MG63 (cell line): Measurements from ENCODE around the gene TAAR6. TPM values are rescaled to one million over a fixed set of nuclear protein-coding genes. Genes with fewer than 3 reads are reported as not detected.
"Not testable (repeated sequence)": the region's sequence is repeated elsewhere in the genome, so short reads cannot be mapped to it uniquely, and the experiment has no call there.

Experiments
- DNase-seq: peaks from one replicate; pipeline ENCODE4 v3.0.0-alpha.2; 2020
- H3K27me3 ChIP-seq: fragments of 250-450 bp; sonication (Bioruptor Pico); 2 replicates; pipeline ENCODE4 v1.5.1; 2020; ENCODE audit warnings: mild to moderate bottlenecking, moderate library complexity
- H3K36me3 ChIP-seq: fragments of 250-450 bp; sonication (Bioruptor Pico); 2 replicates; pipeline ENCODE4 v1.5.1; 2020; ENCODE audit warnings: mild to moderate bottlenecking, moderate library complexity
- H3K4me3 ChIP-seq: fragments of 250-450 bp; sonication (Bioruptor Pico); 2 replicates; pipeline ENCODE4 v1.5.1; 2020; ENCODE audit warnings: mild to moderate bottlenecking, moderate library complexity
- H3K9me3 ChIP-seq: fragments of 250-450 bp; sonication (Bioruptor Pico); 2 replicates; pipeline ENCODE4 v1.5.1; 2020; ENCODE audit warnings: mild to moderate bottlenecking, moderate library complexity
- total RNA-seq: library from RNA; depleted of rRNA; stranded (reverse); fragments of >200 nt; shearing (Covaris generic); gene quantifications from 2 replicates; pipeline ENCODE4 v1.2.3, GENCODE V29; 2014; ENCODE audit warnings: low replicate concordance

The TAAR6 gene
- total RNA-seq, 1 experiment from 2014 or later, result not detected

DNA sequence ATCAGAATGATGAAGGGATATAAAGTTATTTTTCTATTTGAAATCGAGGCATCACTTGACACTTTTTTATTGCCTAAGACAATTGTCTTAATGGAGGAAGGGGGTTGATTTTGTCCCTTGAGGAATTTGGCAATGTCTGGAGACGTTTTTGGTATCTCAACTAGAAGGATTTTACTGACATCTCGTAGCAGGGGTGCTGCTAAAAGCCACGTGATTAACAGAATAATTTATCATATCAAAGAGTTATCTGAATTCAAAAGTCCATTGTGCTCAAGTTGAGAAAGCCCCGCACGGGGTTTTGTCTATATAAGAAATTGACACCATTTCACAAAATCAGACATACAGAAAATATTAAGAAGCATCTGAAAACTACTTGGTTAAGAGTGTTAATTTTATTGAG is 1.5 kb upstream of the TAAR6 start:
- H3K4me3 ChIP-seq, result no peak overlapping the region
- H3K36me3 ChIP-seq, result no peaks in the 10 kb centered on the region
- H3K27me3 ChIP-seq, result peaks cover 80% of the 10 kb centered on the region
- no peaks in the 10 kb centered on the region for H3K9me3 ChIP-seq
- DNase-seq, result no peak

DNA sequence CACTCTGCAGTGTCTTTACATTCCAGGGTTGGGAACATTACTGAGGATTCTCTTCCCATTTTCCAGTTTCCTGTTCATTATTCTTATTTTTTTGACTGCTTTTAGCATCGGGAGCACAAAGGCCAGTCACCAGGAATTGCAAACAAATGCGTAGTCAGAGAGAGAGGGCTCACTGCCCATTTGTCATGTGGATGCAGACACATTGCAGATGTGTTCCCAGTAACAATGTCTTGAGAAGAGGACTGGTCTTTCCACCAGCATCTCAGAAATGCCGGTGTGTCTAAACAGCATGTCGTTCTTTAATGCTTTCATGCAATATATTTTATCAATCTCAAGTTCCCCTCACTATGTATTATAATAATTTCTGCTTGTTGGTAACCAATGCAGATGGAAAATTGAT is 952 bp upstream of the TAAR6 start:
- H3K27me3 ChIP-seq, result peaks cover 78% of the 10 kb centered on the region
- no peaks in the 10 kb centered on the region for H3K9me3 ChIP-seq

DNA sequence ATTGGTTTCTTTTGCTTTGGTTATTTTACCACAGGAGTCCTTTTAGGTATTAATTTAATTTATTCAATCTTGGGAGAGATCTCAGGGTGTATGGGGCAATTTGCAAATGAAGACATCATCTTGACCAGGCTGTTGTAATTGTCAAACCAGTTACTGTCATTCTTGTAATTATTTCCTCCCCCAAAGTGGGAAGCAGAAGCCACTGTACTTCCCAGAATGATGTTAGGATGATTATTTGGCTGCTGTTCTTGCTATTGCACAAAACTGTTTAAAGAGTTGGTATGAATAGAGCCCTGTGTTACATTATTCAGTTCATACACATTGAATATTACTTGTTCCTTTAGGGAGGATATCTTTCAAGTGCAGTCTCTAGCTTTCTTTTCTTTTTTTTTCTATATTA is 1.7 kb downstream of the TAAR6 start:
- Histone ChIP-seq H3K36me3 (no peaks in the 10 kb centered on the region), H3K4me3 (no peak overlapping the region), H3K9me3 (no peaks in the 10 kb centered on the region), H3K27me3 (peaks cover 72% of the 10 kb centered on the region)
- no peak for DNase-seq

More for the DNA sequence above, 952 bp upstream of the TAAR6 start:
- no peaks in the 10 kb centered on the region for H3K36me3 ChIP-seq
- no peak for DNase-seq
- no peak overlapping the region for H3K4me3 ChIP-seq

DNA sequence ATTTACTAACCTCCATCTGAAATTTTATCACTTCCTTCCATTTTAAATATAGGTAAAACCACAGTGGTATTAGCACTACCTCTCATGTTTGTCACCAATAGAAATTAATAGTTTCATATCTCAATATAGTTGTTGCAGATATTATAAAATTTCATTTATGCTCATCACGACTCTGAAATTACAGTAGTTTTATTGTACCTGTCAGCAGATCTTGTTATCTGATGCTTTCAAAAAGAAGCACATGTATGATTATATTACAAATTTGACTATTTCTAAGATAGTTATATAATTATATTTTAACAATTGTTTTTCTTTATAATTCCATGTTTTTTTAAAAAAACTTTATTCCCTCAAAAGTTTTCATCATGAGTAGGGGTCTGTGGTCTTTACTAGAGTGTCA is 14.6 kb downstream of the TAAR6 start:
- DNase-seq, result no peak
- no peak overlapping the region for H3K4me3 ChIP-seq
- no peaks in the 10 kb centered on the region for H3K36me3 ChIP-seq
- no peaks in the 10 kb centered on the region for H3K9me3 ChIP-seq
- H3K27me3 ChIP-seq, result peaks cover 34% of the 10 kb centered on the region

DNA sequence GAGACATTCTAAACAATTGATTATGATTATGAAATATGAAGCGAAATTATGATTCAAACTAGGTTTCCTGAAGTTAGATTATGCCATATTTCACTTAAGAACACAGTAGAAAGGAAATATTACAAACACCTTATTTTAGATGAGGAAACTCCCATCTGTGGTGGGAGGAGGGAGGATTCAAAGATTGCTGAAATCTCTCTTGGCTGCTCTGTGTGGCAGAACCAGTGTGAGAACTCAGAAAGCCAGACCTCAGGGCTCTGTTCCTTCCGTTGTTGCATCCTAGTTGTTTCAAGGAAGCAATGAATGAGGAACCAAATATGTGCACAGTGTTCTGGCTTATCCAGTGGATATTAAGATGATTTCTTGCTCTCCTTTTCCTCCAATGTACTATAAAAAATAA is 17.3 kb downstream of the TAAR6 start:
- DNase-seq, result no peak
- no peaks in the 10 kb centered on the region for H3K36me3 ChIP-seq
- peaks cover 45% of the 10 kb centered on the region for H3K27me3 ChIP-seq
- no peaks in the 10 kb centered on the region for H3K9me3 ChIP-seq
- no peak overlapping the region for H3K4me3 ChIP-seq

DNA sequence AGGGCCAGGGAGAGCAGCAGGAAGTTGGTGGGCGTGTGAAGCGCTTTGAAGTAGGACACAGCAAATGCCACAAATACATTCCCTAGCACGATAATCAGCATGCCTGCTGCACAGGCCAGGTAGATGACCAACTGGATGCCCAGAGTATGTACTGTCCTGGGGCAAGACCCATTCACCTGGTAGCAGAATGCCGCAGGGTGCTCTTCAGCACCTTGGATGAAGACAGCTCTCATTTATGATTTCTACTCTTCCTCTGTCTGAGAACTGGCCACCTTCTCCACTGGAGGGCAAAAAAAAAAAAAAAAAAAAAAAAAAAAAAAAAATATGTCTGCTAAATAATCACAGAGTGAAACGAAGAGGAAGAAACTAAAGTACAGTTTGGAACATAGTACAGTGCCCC is 19.3 kb downstream of the TAAR6 start, which contains the start of gene TAAR5:
Gene TAAR5 (minus strand): TSS at position 288 of the 400 bp plus-strand sequence. CDS start 55 bp downstream, at position 233.
- no peak within 1 kb of the TSS for H3K4me3 ChIP-seq
- DNase-seq, result no peak
- peaks cover 36% of the 10 kb centered on the region for H3K27me3 ChIP-seq
- H3K36me3 ChIP-seq, result no peaks in the 10 kb centered on the region
- H3K9me3 ChIP-seq, result no peaks in the 10 kb centered on the region

DNA sequence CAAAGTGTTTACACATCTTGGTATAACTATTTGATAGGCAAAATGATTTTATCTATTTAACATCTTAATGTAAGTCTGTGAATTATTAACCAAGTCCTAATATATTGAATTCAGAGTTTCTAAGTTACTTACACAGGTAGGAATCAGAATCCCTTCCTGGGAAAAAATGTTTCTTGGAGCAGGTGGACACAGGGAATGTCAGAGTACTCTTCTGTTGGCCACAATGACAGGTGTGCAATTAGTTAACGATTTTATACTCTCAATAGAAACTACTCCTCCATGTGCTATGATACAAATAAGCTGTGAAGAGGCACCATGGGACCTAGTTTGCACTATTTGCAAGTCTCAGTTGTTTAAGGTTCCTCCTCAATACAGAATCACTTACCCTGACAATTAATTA is 20.2 kb downstream of the TAAR6 start:
- Histone ChIP-seq H3K4me3 (no peak overlapping the region), H3K27me3 (peaks cover 32% of the 10 kb centered on the region), H3K36me3 (no peaks in the 10 kb centered on the region), H3K9me3 (no peaks in the 10 kb centered on the region)
- DNase-seq, result no peak

DNA sequence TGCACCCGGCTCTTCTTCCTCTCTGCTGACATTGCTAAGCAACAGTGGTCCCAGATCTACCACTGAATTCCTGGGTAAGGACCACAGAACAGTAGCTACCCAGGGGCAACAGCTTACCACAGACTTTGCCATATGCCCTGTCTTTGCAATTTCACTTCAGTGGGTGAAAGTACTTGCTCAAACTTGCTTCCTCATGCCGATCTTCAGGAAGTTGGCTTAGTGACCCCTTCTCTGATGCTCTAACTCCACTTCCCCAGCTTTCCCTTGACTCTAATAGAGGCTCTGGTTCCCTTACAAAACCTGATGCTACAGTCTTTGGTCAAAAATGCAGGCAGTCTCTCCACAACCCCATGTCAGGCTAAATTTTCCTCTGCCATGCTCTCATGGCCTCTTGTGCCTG is 22.7 kb downstream of the TAAR6 start:
- no peaks in the 10 kb centered on the region for H3K9me3 ChIP-seq
- H3K4me3 ChIP-seq, result no peak overlapping the region
- H3K27me3 ChIP-seq, result peaks cover 48% of the 10 kb centered on the region
- H3K36me3 ChIP-seq, result no peaks in the 10 kb centered on the region
- DNase-seq, result no peak

DNA sequence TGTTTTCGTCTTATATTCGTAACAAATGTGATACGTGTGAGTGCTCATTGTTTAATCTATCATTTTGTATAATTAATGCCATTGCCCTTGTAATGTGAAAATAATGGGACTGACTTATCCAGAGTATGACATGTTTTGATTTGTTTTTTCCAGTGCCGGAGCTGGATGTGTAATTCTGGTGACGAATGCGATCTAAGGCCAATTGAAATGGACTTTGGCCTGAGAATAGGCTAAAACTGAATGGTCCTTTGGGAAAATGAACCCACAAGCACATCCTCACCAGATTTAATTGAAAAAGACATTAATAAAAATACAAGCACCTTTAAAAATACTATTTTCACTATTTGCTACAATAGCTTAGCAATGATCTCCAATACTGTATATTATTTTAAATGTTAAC is 26.1 kb downstream of the TAAR6 start:
- no peak for DNase-seq
- H3K36me3 ChIP-seq, result no peaks in the 10 kb centered on the region
- peaks cover 52% of the 10 kb centered on the region for H3K27me3 ChIP-seq
- H3K4me3 ChIP-seq, result no peak overlapping the region
- H3K9me3 ChIP-seq, result no peaks in the 10 kb centered on the region

DNA sequence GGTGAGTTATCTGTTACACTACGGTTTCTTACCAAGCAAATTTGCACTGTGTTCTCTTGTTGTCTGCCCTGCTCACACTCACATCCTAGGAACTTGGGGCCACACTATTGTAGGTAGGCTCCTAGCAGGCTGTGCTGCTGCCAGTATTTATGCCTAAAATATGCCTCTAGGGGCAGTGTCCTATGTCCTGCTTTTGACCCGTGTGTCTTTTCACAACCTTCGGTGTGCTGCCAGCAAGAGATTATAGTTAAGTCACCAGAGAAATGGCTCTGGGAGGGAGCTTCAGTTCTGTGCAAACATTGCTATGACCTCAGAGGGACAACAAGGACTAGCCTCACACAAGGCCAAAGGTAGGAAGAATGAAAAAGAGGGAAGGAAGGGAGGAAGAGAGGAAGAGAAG is 28.4 kb downstream of the TAAR6 start:
- DNase-seq, result peak; percentile 7
- peaks cover 43% of the 10 kb centered on the region for H3K27me3 ChIP-seq
- no peak overlapping the region for H3K4me3 ChIP-seq
- no peaks in the 10 kb centered on the region for H3K9me3 ChIP-seq
- no peaks in the 10 kb centered on the region for H3K36me3 ChIP-seq

DNA sequence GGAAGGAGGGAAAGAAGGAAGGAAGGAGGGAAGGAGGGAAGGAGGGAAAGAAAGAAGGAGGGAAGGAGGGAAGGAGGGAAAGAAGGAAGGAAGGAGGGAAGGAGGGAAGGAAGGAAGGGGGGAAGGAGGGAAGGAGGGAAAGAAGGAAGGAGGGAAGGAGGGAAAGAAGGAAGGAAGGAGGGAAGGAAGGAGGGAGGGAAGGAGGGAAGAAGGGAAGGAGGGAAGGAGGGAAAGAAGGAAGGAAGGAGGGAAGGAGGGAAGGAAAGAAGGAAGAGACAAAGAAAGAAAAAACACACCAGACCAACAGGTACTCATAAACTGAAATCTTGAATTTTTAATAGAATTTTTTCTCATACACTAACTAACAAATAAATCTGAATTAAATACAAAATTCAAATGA is 30.8 kb downstream of the TAAR6 start:
- not testable (repeated sequence) for DNase-seq, H3K36me3 ChIP-seq
- peaks cover 48% of the 10 kb centered on the region for H3K27me3 ChIP-seq

DNA sequence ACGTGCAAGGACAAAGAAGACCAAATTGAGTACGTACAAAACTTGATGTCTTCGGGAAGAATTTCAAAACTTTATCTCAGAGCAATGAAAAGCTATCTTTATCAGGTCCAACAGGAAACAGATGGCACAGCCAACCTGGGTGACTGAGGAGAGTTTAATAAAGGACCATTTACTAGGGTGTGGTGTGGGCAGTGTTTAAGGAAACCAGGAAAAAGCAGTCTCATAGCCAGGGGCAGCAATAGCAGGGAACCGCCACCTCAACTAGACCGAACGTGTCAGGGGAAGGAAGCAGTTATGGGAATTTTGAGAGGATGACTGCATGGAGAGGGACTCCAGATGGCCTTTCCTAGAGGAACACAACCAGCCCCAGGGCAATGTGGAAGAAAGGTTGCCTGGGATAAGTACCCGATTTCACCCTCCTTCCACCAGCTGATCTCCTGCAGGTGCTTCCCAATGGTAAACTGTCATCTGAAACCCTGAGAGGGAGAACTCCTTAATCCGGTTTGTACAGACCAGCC is 34.6 kb downstream of the TAAR6 start:
- Histone ChIP-seq H3K27me3 (peaks cover 26% of the 10 kb centered on the region), H3K4me3 (no peak overlapping the region)

More for the DNA sequence above, 30.8 kb downstream of the TAAR6 start:
- H3K9me3 ChIP-seq, H3K4me3 ChIP-seq: not testable (repeated sequence)

DNA sequence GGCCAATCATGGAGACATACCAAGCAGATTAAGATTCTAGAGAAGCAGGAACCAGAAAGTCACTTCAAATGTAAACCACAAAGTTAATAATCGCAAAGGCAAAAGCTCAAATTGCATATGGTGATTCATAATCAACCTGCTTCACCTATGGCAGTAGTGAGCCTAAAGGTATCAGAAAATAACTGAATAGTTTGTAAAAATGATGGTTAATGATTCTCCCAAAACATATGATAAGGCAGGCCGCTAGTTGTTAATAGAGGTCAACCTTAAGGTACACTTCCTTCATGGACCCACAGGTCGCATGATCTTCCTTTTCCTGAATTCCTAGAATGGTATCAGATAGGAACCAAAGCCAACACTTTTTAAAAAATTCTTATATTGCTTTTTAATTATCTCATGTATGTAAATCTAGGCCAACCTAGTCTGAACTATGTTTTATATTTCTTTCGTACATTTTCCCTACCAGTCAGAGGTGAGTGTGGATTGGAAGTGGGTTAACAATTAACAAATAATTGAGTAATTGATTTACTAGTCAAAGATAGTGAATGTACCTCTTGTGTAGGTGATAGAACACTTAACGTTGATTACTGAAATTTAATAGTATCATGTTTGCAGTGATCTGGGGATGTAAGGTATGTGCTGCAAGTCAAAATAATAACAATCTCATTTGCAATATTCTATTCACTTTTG is 37.6 kb downstream of the TAAR6 start:
- Histone ChIP-seq H3K4me3 (no peak overlapping the region), H3K36me3 (no peaks in the 10 kb centered on the region), H3K9me3 (no peaks in the 10 kb centered on the region), H3K27me3 (peaks cover 30% of the 10 kb centered on the region)
- no peak for DNase-seq

More for the DNA sequence above, 34.6 kb downstream of the TAAR6 start:
- Histone ChIP-seq H3K9me3 (no peaks in the 10 kb centered on the region), H3K36me3 (no peaks in the 10 kb centered on the region)
- no peak for DNase-seq

DNA sequence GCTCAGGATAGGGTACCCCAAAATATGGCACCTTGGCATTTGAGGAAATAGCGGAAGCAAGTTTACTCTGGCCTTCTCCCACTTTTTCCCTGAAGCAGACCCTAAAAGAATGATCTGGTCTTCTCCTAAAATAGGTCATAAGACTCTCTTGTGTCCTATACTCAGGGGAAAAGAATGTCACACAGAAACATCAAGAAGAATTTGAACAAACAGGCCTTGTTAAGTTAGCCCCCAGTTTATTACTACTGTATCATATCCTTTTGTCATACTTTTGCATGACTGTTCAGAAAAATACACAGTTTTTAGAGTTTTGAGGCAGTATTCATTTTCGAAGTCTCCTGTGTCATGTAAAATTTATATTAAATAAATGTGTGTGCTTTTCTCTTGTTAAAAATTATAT is 41.5 kb downstream of the TAAR6 start:
- H3K9me3 ChIP-seq, result no peaks in the 10 kb centered on the region
- H3K36me3 ChIP-seq, result no peaks in the 10 kb centered on the region
- no peak overlapping the region for H3K4me3 ChIP-seq
- DNase-seq, result no peak
- peaks cover 51% of the 10 kb centered on the region for H3K27me3 ChIP-seq

DNA sequence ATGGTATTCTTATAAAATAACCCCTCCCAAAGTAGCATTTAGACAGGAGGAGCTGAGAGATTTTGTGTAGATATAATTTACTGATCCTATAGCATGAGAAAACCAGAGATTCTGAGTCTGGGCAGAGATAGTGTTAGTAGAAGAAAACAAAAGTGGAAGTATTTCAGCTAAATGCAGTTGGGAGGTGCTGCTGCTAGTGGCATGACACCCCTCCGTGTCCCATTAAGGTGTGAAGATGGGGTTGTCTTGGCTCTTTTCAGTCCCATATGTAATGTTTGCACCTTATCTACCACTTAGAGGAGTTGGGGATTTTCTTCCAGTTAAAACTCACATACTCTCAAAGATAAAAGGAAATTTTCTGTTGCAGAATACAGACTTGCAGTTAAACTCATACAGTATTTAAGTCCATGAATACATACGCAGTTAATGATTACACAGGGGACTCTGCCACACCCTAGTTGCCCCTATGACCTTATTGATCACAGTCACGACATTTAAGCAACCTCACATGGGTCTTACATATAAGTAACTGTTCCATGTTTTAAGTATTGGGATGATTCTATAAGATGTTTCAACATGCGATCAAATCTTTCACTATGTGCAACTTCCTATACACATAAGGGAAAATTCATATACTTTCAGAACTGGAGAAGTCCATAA is 42.5 kb downstream of the TAAR6 start:
- H3K36me3 ChIP-seq, result no peaks in the 10 kb centered on the region

DNA sequence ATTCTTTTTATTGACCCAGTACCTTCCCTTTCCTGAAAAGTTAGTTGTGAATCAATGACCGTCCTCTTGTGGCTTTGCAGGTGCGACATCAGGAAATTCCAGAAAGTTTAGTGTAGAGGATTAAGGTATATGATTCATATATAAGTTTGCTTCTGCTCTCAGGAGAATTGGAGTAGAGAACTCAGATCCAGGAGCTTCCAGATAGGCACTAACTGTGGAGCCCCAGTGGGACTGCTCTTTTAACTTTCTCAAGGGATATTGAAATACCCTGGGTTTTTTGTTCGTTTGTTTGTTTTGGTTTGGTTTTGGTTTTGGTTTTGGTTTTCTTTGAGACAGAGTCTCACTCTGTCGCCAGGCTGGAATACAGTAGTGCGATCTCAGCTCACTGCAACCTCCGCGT is 44.4 kb downstream of the TAAR6 start:
- H3K27me3 ChIP-seq, result peaks cover 65% of the 10 kb centered on the region
- no peaks in the 10 kb centered on the region for H3K9me3 ChIP-seq
- DNase-seq, result no peak
- no peak overlapping the region for H3K4me3 ChIP-seq
- no peaks in the 10 kb centered on the region for H3K36me3 ChIP-seq

More for the DNA sequence above, 42.5 kb downstream of the TAAR6 start:
- Histone ChIP-seq H3K4me3 (no peak overlapping the region), H3K27me3 (peaks cover 58% of the 10 kb centered on the region), H3K9me3 (no peaks in the 10 kb centered on the region)
- DNase-seq, result no peak

DNA sequence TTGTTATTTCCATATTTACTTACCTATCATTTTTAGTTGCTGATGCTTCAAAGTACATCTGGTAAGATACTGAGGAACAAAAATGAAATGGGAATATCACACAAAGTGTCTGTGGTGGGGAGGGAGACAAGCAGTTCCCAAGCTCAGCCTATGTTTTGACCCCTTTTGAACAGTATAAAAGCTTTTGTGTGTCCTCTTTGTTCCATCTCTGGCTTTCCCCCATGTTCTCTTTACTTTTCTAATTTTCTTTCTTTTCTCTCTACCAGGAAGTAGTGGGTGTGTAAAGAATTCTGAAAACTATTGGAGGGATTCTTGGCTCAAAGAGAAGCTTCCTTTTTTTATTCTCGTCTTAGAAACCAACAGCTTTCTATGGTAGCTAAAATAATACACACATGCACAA is 46.6 kb downstream of the TAAR6 start:
- Histone ChIP-seq H3K36me3 (no peaks in the 10 kb centered on the region), H3K9me3 (no peaks in the 10 kb centered on the region), H3K4me3 (no peak overlapping the region), H3K27me3 (peaks cover 76% of the 10 kb centered on the region)
- no peak for DNase-seq
